Suprapubic skin (tissue), 4 donors: ENCODE results near the gene MAP2. TPM values are rescaled to one million over a fixed set of nuclear protein-coding genes. Genes with fewer than 3 reads are reported as not detected.

ENCODE experiments used
- DNase-seq, 2 donors: peaks; one replicate each; pipeline ENCODE4 v3.0.0-alpha.2; 2019; ENCODE audit warnings: low spot score in 2 of 2
- H3K27ac ChIP-seq: fragments of 200-600 bp; sonication (generic); one replicate; pipeline ENCODE4 v1.5.1; 2019
- H3K27me3 ChIP-seq: fragments of 200-600 bp; sonication (generic); one replicate; pipeline ENCODE4 v1.5.1; 2019
- H3K36me3 ChIP-seq: fragments of 200-600 bp; sonication (generic); one replicate; pipeline ENCODE4 v1.5.1; 2019
- H3K4me1 ChIP-seq: fragments of 200-600 bp; sonication (generic); one replicate; pipeline ENCODE4 v1.5.1; 2019
- H3K4me3 ChIP-seq: fragments of 200-600 bp; sonication (generic); one replicate; pipeline ENCODE4 v1.5.1; 2019; ENCODE audit warnings: mild to moderate bottlenecking
- H3K9me3 ChIP-seq: fragments of 200-600 bp; sonication (generic); one replicate; pipeline ENCODE4 v1.5.1; 2019
- EP300 ChIP-seq: sonication (generic); formaldehyde crosslinking; IDR thresholded peaks from one replicate; pipeline ENCODE4 v1.6.1; 2017; ENCODE audit warnings: antibody characterized with exemption
- POLR2A ChIP-seq, 2 donors: fragments of 450-650 bp; IDR thresholded peaks; one replicate each; pipeline ENCODE4 v1.6.1; 2017; ENCODE audit warnings: antibody characterized with exemption in 2 of 2, mild to moderate bottlenecking in 2 of 2, moderate library complexity in 2 of 2
- POLR2AphosphoS5 ChIP-seq, 3 donors: sonication (generic); formaldehyde crosslinking; IDR thresholded peaks; one replicate each; pipeline ENCODE4 v1.6.1; 2017; ENCODE audit warnings: antibody characterized with exemption in 3 of 3
- WGBS: methylation state at CpG from one replicate; pipeline ENCODE4 v1.1.5; 2018; 5-methylcytosine and 5-hydroxymethylcytosine counted together
- total RNA-seq, 4 donors: library from RNA; depleted of rRNA; stranded (reverse); fragments of >200 nt; gene quantifications; one replicate each; pipeline ENCODE4 v1.1.0, GENCODE V29; 2016
- TF ChIP-seq, protein P1 (sequence below), 2 donors: fragments of 200-600 bp in 1 of 2; fragments of 450-650 bp in 1 of 2; sonication (generic) in 1 of 2; IDR thresholded peaks; one replicate each; pipeline ENCODE4 v1.5.1; 2016 to 2019; ENCODE audit warnings: antibody characterized with exemption in 2 of 2, mild to moderate bottlenecking in 1 of 2, moderate library complexity in 1 of 2

MAP2 gene
- total RNA-seq, 4 donors from 2014 or later, result 42.0 to 54.5 (median 47.1) TPM

DNA sequence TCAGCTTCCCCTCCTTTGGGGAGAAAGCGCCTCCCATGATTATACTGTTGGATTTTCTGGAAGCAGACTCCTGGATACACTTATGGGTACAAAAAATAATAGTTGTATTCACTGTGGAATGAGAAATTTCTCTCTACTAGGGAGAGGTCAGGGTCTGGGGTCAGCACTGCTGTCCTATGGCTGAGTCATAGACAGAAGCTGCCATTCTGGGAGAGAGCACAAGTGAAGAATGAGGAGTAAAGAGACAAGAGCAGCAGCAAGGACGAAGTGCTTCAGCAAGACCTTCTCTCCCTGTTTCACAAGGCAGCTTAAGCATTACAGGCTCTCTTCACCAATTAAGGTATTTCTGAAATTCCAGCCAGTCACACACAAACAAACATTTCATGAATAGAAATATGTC lies 337.7 kb downstream of the MAP2 start:
- 61% methylated on average over 2 of the region's 2 CpGs for WGBS
- Histone ChIP-seq H3K4me1 (no peaks in the 10 kb centered on the region), H3K36me3 (no peaks in the 10 kb centered on the region), H3K4me3 (no peak overlapping the region), H3K9me3 (no peaks in the 10 kb centered on the region), H3K27me3 (no peaks in the 10 kb centered on the region), H3K27ac (no peak overlapping the region)
- DNase-seq, result no peak
- TF ChIP-seq POLR2AphosphoS5 (IDR thresholded peaks at IDR 0.05) (no peak), EP300 (no peak), POLR2A (IDR thresholded peaks at IDR 0.05) (no peak)

DNA sequence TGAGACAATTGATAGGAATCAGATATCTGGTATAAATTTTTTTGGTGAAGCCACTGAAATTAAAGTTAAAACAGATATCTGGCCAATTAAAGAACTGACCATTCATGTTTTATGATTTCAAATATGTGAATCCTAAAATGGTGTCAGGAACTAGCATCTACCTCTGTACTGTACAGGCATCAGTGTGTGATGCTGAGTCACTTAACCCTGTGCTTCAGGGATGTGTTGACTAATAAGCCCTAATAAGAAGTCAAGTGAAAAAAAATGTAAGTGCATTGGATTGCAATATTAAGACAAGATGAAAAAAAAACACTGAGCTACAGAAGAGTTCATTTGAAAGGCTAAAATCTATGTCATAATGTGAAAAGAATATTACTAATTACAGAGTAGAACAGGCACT lies 338.7 kb downstream of the MAP2 start:
- H3K27ac ChIP-seq, result no peak overlapping the region
- DNase-seq, result no peak
- H3K9me3 ChIP-seq, result no peaks in the 10 kb centered on the region
- no peak overlapping the region for H3K4me3 ChIP-seq
- TF ChIP-seq POLR2AphosphoS5 (IDR thresholded peaks at IDR 0.05), result no peak
- TF ChIP-seq POLR2A (IDR thresholded peaks at IDR 0.05), result no peak
- TF ChIP-seq EP300, result no peak
- TF ChIP-seq, protein P1, sequence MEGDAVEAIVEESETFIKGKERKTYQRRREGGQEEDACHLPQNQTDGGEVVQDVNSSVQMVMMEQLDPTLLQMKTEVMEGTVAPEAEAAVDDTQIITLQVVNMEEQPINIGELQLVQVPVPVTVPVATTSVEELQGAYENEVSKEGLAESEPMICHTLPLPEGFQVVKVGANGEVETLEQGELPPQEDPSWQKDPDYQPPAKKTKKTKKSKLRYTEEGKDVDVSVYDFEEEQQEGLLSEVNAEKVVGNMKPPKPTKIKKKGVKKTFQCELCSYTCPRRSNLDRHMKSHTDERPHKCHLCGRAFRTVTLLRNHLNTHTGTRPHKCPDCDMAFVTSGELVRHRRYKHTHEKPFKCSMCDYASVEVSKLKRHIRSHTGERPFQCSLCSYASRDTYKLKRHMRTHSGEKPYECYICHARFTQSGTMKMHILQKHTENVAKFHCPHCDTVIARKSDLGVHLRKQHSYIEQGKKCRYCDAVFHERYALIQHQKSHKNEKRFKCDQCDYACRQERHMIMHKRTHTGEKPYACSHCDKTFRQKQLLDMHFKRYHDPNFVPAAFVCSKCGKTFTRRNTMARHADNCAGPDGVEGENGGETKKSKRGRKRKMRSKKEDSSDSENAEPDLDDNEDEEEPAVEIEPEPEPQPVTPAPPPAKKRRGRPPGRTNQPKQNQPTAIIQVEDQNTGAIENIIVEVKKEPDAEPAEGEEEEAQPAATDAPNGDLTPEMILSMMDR (IDR thresholded peaks at IDR 0.05), result no peak
- no peaks in the 10 kb centered on the region for H3K4me1 ChIP-seq
- H3K27me3 ChIP-seq, result no peaks in the 10 kb centered on the region
- no peaks in the 10 kb centered on the region for H3K36me3 ChIP-seq

DNA sequence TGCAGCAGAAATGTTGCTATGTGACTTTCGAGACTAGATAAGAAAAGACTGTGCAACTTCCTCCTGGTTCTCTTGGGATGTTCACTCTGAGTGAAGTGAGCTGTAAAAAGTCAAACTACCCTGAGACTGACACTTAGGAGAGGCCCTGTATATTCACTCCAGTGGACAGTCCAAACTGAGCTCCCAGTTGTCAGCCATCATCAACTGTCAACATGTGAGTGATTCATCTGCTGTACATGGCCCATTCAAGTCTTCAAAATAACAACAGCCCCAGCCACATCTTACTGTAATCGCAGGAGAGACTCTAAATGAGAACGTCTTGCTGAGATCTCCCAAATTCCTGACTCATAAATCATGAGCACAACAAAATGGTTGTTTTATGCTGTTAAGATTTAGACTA lies 339.3 kb downstream of the MAP2 start:
- H3K36me3 ChIP-seq, result no peaks in the 10 kb centered on the region
- H3K9me3 ChIP-seq, result no peaks in the 10 kb centered on the region
- H3K4me1 ChIP-seq, result no peaks in the 10 kb centered on the region
- TF ChIP-seq POLR2A (IDR thresholded peaks at IDR 0.05), result no peak
- no peak for TF ChIP-seq POLR2AphosphoS5 (IDR thresholded peaks at IDR 0.05)
- TF ChIP-seq, protein P1 (IDR thresholded peaks at IDR 0.05), result no peak
- no peak for TF ChIP-seq EP300
- no peaks in the 10 kb centered on the region for H3K27me3 ChIP-seq
- no peak for DNase-seq
- no peak overlapping the region for H3K27ac ChIP-seq
- no peak overlapping the region for H3K4me3 ChIP-seq
- WGBS, result 59% methylated on average over 3 of the region's 3 CpGs

DNA sequence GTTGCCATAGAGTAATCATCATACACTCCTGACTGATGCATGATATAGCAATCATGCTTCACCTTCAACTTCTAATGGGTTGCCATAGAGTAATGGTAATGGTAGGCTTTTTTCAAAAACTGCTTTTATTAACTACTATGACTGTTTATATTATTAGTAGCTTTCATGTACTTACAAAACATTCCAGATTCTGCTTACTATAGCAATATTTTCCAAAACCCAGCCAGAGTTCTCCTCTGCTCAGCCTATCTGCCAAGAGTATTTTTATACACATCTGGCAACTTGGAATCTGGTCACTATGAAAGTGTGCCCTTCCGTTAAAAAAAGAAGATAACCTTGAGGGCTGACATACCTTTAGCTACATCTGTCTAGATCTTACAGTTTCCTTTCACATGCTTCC lies 342.8 kb downstream of the MAP2 start:
- WGBS, result 77% methylated on average over 1 of the region's 1 CpG
- Histone ChIP-seq H3K27me3 (peaks cover 3% of the 10 kb centered on the region), H3K4me3 (no peak overlapping the region), H3K36me3 (no peaks in the 10 kb centered on the region), H3K9me3 (no peaks in the 10 kb centered on the region), H3K27ac (no peak overlapping the region), H3K4me1 (peaks cover 4% of the 10 kb centered on the region)
- no peak for DNase-seq
- TF ChIP-seq POLR2AphosphoS5 (IDR thresholded peaks at IDR 0.05), result no peak
- TF ChIP-seq EP300, result no peak
- TF ChIP-seq POLR2A (IDR thresholded peaks at IDR 0.05), result no peak
- TF ChIP-seq, protein P1 (IDR thresholded peaks at IDR 0.05), result no peak

DNA sequence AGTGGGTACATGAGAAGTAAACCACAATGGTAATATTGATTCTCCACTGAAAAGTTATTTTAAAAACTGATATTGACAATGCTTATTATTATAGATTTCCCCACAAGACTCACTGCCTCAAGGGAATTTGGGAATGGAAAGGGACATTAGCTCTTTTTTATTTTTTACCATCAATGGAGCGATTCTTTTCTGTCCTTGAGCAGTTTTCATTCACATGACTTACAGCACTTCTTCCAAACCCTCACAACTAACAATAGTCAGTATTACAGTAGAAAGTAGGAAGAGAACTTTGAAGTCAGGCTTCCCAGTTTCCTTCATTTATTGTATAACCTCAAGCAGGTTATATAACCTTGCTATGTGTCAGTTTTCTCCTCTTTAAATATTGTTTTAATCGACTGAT lies 343.5 kb downstream of the MAP2 start:
- Histone ChIP-seq H3K9me3 (no peaks in the 10 kb centered on the region), H3K27ac (no peak overlapping the region), H3K4me3 (no peak overlapping the region), H3K27me3 (peaks cover 10% of the 10 kb centered on the region), H3K36me3 (no peaks in the 10 kb centered on the region), H3K4me1 (peaks cover 7% of the 10 kb centered on the region)
- 73% methylated on average over 2 of the region's 2 CpGs for WGBS
- TF ChIP-seq, protein P1 (IDR thresholded peaks at IDR 0.05), result no peak
- TF ChIP-seq POLR2A (IDR thresholded peaks at IDR 0.05) (no peak), EP300 (no peak), POLR2AphosphoS5 (IDR thresholded peaks at IDR 0.05) (no peak)
- no peak for DNase-seq

DNA sequence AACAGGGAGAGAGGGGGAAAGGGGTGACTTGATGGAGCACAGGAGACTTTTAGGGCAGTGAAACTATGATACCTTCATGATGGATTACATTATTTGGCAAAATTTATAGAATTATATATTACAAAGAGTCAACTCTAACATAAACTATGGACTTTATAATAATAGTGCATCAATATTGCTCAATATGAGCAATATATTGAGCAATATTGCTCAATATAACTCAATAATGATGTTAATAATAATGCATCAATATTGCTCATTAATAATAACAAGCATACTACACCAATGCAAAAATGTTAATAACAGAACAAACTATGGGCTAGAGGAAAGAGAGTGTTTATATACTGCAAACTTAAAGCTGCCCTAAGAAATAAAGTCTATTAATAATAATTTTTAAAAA lies 344.7 kb downstream of the MAP2 start:
- peaks cover 16% of the 10 kb centered on the region for H3K27me3 ChIP-seq
- H3K9me3 ChIP-seq, result no peaks in the 10 kb centered on the region
- peaks cover 7% of the 10 kb centered on the region for H3K4me1 ChIP-seq
- H3K36me3 ChIP-seq, result no peaks in the 10 kb centered on the region
- no peak for DNase-seq
- no peak overlapping the region for H3K4me3 ChIP-seq
- no peak for TF ChIP-seq POLR2A (IDR thresholded peaks at IDR 0.05)
- no peak for TF ChIP-seq POLR2AphosphoS5 (IDR thresholded peaks at IDR 0.05)
- TF ChIP-seq, protein P1 (IDR thresholded peaks at IDR 0.05), result no peak
- no peak for TF ChIP-seq EP300
- H3K27ac ChIP-seq, result no peak overlapping the region
